Measurements from ENCODE around the gene SPATA2L. TPM values are rescaled to one million over a fixed set of nuclear protein-coding genes. Genes with fewer than 3 reads are reported as not detected.

The SPATA2L gene
- total RNA-seq, 2 donors from 2014 or later, result 19.0 to 24.1 TPM

DNA sequence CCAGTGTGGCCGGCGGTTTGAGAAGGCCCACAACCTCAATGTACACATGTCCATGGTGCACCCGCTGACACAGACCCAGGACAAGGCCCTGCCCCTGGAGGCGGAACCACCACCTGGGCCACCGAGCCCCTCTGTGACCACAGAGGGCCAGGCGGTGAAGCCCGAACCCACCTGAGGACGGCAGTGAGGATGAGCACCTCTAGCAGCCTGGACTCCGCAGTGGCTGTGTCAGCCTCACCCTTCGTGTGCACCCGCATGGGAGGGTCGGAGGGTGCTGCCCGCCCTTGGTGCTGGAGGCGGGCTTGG is 36.5 kb upstream of the SPATA2L start:
- no peaks in the 10 kb centered on the region for H3K27me3 ChIP-seq (replicated peaks; ENCODE audit: insufficient read depth)
- no peak for DNase-seq (ENCODE audit: low spot score)
- no peak for ATAC-seq (ENCODE audit: insufficient number of reproducible peaks, low FRiP score, low read depth)
- no peaks in the 10 kb centered on the region for H3K4me1 ChIP-seq (ENCODE audit: control insufficient read depth in 1 of 2, low read depth in 2 of 2)
- no peak overlapping the region for H3K27ac ChIP-seq
- H3K36me3 ChIP-seq, result peaks cover 64% of the 10 kb centered on the region
- H3K9me3 ChIP-seq, result no peaks in the 10 kb centered on the region
- no peak overlapping the region for H3K4me3 ChIP-seq
- TF ChIP-seq, protein P1, sequence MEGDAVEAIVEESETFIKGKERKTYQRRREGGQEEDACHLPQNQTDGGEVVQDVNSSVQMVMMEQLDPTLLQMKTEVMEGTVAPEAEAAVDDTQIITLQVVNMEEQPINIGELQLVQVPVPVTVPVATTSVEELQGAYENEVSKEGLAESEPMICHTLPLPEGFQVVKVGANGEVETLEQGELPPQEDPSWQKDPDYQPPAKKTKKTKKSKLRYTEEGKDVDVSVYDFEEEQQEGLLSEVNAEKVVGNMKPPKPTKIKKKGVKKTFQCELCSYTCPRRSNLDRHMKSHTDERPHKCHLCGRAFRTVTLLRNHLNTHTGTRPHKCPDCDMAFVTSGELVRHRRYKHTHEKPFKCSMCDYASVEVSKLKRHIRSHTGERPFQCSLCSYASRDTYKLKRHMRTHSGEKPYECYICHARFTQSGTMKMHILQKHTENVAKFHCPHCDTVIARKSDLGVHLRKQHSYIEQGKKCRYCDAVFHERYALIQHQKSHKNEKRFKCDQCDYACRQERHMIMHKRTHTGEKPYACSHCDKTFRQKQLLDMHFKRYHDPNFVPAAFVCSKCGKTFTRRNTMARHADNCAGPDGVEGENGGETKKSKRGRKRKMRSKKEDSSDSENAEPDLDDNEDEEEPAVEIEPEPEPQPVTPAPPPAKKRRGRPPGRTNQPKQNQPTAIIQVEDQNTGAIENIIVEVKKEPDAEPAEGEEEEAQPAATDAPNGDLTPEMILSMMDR (IDR thresholded peaks at IDR 0.05), result no peak

DNA sequence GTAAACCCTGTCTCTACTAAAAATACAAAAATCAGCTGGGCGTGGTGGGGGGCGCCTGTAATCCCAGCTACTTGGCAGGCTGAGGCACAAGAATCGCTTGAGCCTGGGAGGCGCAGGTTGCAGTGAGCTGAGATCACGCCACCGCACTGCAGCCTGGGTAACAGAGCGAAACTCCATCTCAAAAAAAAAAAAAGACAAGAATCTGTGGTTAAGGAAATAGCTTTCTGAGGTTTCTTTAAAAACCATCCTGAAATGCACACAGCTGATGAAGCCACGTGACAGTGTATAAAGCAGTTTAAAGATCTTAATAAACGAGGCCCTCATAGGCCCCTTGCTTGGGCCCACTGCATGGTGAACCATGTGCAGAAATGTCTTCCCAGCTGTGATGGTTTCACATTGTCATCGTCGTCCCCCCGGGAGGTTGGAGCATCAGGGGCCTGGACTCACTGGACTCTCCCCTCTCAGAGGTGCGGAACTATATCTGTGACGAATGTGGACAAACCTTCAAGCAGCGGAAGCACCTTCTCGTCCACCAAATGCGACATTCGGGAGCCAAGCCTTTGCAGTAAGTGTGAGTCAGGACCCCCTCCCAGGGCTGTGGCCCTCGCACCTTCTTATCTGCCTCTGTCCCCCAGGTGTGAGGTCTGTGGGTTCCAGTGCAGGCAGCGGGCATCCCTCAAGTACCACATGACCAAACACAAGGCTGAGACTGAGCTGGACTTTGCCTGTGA is 36.0 kb upstream of the SPATA2L start:
- Histone ChIP-seq H3K27ac (no peak overlapping the region), H3K9me3 (no peaks in the 10 kb centered on the region), H3K36me3 (peaks cover 69% of the 10 kb centered on the region), H3K4me3 (no peak overlapping the region), H3K27me3 (replicated peaks; ENCODE audit: insufficient read depth) (no peaks in the 10 kb centered on the region), H3K4me1 (ENCODE audit: control insufficient read depth in 1 of 2, low read depth in 2 of 2) (no peaks in the 10 kb centered on the region)
- no peak for ATAC-seq (ENCODE audit: insufficient number of reproducible peaks, low FRiP score, low read depth)
- DNase-seq (ENCODE audit: low spot score), result no peak
- TF ChIP-seq, protein P1 (IDR thresholded peaks at IDR 0.05), result no peak

DNA sequence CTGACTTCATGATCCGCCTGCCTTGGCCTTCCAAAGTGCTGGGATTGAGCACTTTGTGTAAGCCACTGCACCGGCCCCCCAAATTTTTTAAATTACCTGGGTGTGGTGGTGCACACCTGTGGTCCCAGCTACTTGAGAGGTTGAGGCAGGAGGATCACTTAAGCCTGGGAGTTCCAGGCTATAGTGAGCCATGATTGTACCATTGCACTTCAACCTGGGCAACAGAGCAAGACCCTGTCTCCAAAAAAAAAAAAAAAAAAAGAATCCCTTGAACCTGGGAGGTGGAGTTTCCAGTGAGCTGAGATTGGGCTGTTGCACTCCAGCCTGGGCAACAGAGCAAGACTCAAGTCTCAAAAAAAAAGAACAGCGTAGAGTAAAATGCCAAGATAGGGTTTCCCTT is 35.0 kb upstream of the SPATA2L start:
- Histone ChIP-seq H3K36me3 (peaks cover 75% of the 10 kb centered on the region), H3K27me3 (replicated peaks; ENCODE audit: insufficient read depth) (no peaks in the 10 kb centered on the region), H3K4me3 (no peak overlapping the region), H3K4me1 (ENCODE audit: control insufficient read depth in 1 of 2, low read depth in 2 of 2) (no peaks in the 10 kb centered on the region), H3K27ac (no peak overlapping the region), H3K9me3 (no peaks in the 10 kb centered on the region)
- TF ChIP-seq, protein P1 (IDR thresholded peaks at IDR 0.05), result no peak
- DNase-seq (ENCODE audit: low spot score), result no peak
- no peak for ATAC-seq (ENCODE audit: insufficient number of reproducible peaks, low FRiP score, low read depth)

DNA sequence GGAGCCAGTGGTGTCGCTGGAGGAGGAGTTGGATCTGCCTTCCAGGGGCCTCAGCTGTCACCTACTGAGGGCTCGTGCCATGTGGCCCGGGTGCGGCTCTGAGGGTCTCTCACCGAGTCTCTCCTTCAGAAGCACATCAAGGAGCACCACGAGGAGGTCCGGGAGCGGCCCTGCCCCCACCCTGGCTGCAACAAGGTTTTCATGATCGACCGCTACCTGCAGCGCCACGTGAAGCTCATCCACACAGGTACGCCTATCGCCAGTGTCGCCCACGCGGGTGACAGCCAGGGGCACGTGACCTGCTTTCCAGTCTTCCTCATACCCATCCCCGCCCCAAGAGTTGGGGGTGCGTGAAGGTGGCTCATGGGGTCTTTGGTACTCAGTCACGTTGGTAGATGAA is 32.3 kb upstream of the SPATA2L start:
- Histone ChIP-seq H3K4me3 (no peak overlapping the region), H3K36me3 (peaks cover 82% of the 10 kb centered on the region), H3K9me3 (no peaks in the 10 kb centered on the region), H3K27me3 (replicated peaks; ENCODE audit: insufficient read depth) (no peaks in the 10 kb centered on the region), H3K27ac (no peak overlapping the region), H3K4me1 (ENCODE audit: control insufficient read depth in 1 of 2, low read depth in 2 of 2) (no peaks in the 10 kb centered on the region)
- no peak for DNase-seq (ENCODE audit: low spot score)
- TF ChIP-seq, protein P1 (IDR thresholded peaks at IDR 0.05), result no peak
- ATAC-seq (ENCODE audit: insufficient number of reproducible peaks, low FRiP score, low read depth), result no peak

DNA sequence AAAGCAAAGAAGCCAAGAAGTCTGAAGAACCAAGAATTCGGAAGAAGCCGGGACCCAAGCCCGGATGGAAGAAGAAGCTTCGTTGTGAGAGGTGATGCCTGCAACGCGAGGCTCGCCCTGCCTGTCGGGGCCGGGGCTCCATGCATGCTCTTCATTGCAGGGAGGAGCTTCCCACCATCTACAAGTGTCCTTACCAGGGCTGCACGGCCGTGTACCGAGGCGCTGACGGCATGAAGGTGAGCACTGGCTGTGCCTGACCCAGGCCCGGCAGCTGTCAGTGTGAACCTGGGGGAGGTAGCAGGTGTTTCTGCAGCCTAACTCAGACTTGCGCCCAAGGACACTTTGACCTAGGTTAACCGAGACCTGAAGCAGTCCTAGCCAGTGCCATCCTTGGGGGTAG is 31.8 kb upstream of the SPATA2L start:
- ATAC-seq (ENCODE audit: insufficient number of reproducible peaks, low FRiP score, low read depth), result no peak

More for the DNA sequence above, 31.8 kb upstream of the SPATA2L start:
- Histone ChIP-seq H3K27me3 (replicated peaks; ENCODE audit: insufficient read depth) (no peaks in the 10 kb centered on the region), H3K4me3 (no peak overlapping the region), H3K4me1 (ENCODE audit: control insufficient read depth in 1 of 2, low read depth in 2 of 2) (no peaks in the 10 kb centered on the region), H3K27ac (no peak overlapping the region), H3K36me3 (peaks cover 80% of the 10 kb centered on the region), H3K9me3 (no peaks in the 10 kb centered on the region)
- no peak for DNase-seq (ENCODE audit: low spot score)
- TF ChIP-seq, protein P1 (IDR thresholded peaks at IDR 0.05), result no peak
